Tibial nerve (tissue), 4 donors: Measurements from ENCODE around the gene GPR162.

Experiments used
- CTCF ChIP-seq, 5 experiments: fragments of 200-600 bp in 3 of 5; fragments of 450-650 bp in 2 of 5; sonication (generic) in 3 of 5; IDR thresholded peaks; one replicate each; pipeline ENCODE4 v1.5.1; 2016 to 2019; ENCODE audit warnings: antibody characterized with exemption in 5 of 5, mild to moderate bottlenecking in 3 of 5, moderate library complexity in 2 of 5
- EP300 ChIP-seq, 2 donors: sonication (generic); formaldehyde crosslinking; IDR thresholded peaks; one replicate each; pipeline ENCODE4 v1.6.1; 2017; ENCODE audit warnings: antibody characterized with exemption in 2 of 2, mild to moderate bottlenecking in 1 of 2
- POLR2A ChIP-seq, 2 donors: fragments of 450-650 bp; IDR thresholded peaks; one replicate each; pipeline ENCODE4 v1.6.1; 2017; ENCODE audit warnings: antibody characterized with exemption in 2 of 2, mild to moderate bottlenecking in 2 of 2, moderate library complexity in 2 of 2

- no peak for TF ChIP-seq POLR2A (IDR thresholded peaks at IDR 0.05)
- no peak for TF ChIP-seq CTCF (IDR thresholded peaks at IDR 0.05)
- TF ChIP-seq EP300 (IDR thresholded peaks at IDR 0.05), result no peak
Measured at GRCh38 chr12:6833189-6833890, 11.7 kb downstream of the GPR162 start.
